Adipose tissue (tissue), 3 donors: ENCODE data around the gene HOXA7. TPM values are rescaled to one million over a fixed set of nuclear protein-coding genes. Genes with fewer than 3 reads are reported as not detected.

Source experiments
- H3K27ac ChIP-seq: one replicate; pipeline ENCODE4 v1.5.1; 2013; ENCODE audit warnings: low read depth, low read length
- WGBS, 3 donors: extraction: QIAGEN DNeasy Blood & Tissue Kit; methylation state at CpG; one replicate each; pipeline ENCODE4 v1.1.7; 2013; 5-methylcytosine and 5-hydroxymethylcytosine counted together
- polyA plus RNA-seq, 3 donors: library from polyadenylated mRNA; stranded (reverse); fragments of 200-250 nt; gene quantifications; one replicate each; pipeline ENCODE4 v1.2.3, GENCODE V29; 2013
- donor health status: healthy with polysubstance abuse.
- donor health status: Bipolar disorder and iron deficiency.
- donor health status: healthy.

HOXA7 gene
- polyA plus RNA-seq, 3 donors, result 1.3 to 10.8 (median 5.2) TPM

DNA sequence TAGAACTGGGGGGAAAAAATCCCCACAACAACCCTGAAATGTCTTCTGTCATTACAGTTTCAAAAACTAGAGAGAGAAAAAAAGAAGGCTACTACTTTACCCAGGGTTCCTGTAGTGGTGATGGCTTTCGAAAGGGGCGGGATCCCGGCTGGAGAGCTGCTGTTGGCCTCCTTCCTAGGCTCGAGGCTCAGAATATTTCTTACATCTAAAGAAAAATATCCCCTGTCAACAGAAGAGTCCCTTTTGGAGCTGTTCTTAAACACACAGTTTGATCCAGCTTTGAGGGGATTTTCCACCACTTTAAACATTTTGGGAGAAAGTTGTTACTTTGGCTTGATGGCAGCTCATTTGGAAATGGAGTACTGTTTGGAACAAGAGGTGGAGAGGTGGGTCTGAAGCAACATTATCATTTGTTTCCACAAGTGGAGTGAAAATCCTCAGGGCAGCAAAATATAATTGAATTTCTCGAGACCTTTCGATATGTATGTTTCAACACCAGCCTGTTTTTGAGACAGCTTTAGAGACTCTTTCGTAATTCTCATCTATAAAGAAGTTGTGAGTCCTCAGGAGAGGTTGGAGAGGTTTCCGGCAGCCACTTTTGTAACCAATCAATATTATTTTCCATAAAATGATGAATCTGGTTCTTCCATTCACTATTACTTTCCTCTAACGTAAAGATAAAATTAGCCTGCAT is 38.4 kb upstream of the HOXA7 start:
- H3K27ac ChIP-seq, result no peak overlapping the region
- 24 to 41% (median 34%) methylated on average over 9 of the region's 9 CpGs for WGBS, 3 donors

GRCh38 chr7:27194002-27194352 is 37.5 kb upstream of the HOXA7 start:
- 31 to 55% (median 45%) methylated on average over 2 of the region's 2 CpGs for WGBS, 3 donors
- H3K27ac ChIP-seq, result no peak overlapping the region

DNA sequence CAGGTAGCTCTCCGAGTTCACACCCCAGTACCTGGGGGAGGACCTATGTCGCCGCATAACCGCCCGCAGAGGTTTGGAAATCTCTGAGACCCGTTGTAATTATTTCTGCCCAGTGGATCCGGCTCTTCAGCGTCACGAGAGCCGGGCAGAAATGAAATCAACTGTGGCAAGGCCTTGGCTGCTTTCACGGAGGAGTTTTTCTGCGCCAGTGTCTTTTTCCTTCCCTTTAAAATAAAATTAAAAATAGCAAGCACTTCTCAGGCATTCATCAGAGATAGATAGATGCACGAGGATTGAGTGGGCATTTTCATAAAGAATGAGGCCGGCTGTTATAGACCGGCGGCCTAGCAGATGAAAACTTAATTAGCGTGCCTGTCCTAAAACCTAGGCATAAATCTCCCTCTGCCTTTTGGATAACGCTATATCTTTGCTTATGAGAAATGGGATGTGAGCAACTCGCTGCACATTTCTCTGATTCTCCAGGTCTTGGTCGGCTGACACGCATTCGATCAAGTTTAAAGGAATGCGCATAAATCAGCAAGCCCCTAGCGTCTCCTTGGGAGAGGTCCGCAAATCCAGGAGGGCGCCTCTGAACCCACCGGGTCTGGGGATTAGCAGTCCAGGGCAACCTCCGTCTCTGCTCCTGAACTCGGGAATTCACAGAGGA is 37.0 kb upstream of the HOXA7 start:
- H3K27ac ChIP-seq, result no peak overlapping the region

GRCh38 chr7:27192546-27193334 is 36.3 kb upstream of the HOXA7 start:
- WGBS, 3 donors, result 2 to 5% (median 3%) methylated on average over 76 to 78 of the region's 78 CpGs
- no peak overlapping the region for H3K27ac ChIP-seq

More for the DNA sequence above, 37.0 kb upstream of the HOXA7 start:
- WGBS, 3 donors, result 17 to 35% (median 18%) methylated on average over 29 of the region's 29 CpGs

DNA sequence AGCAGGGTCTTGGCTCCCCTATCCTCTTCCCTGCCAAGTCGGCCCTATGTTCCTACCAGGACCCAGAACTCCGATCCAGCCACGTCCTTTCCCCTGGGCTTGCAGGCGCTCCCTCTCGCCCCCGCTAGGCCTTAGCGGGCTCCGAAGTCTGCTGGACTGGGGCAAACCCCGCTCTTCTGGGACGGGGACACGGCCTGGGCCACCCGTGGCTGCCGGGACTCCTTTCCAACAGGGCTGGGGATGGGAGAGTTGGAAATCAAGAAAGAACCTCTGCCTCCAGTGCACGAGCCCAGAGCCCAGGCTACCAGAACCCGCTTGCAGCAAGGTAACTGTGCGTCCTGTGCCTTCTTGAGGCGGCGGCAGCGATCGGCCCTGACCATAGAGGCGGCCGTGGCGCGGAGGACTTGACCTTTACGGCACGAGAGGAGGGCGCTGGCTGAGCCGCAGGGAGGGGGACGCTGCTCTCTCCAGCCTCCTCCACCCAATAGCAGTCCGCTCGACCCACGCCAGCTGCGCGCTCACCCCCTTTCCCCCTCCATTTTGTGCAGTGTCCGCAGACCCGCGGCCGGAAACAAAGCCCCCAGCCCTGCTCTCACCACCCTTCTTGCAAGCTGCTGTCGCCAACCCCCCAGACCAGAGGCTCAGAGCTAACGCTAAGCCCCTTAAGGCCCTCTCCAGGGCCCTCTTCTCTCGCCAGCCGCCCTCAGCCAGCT is 35.5 kb upstream of the HOXA7 start:
- 9 to 19% (median 16%) methylated on average over 40 to 42 of the region's 42 CpGs for WGBS, 3 donors

GRCh38 chr7:27191161-27191731 is 34.8 kb upstream of the HOXA7 start:
- no peak overlapping the region for H3K27ac ChIP-seq
- 20 to 48% (median 38%) methylated on average over 15 of the region's 15 CpGs for WGBS, 3 donors

More for the DNA sequence above, 35.5 kb upstream of the HOXA7 start:
- H3K27ac ChIP-seq, result no peak overlapping the region

- WGBS, 3 donors, result 29 to 60% (median 38%) methylated on average over 7 of the region's 7 CpGs
- no peak overlapping the region for H3K27ac ChIP-seq
These were observed 33.7 kb upstream of the HOXA7 start for GRCh38 chr7:27189997-27190748.

DNA sequence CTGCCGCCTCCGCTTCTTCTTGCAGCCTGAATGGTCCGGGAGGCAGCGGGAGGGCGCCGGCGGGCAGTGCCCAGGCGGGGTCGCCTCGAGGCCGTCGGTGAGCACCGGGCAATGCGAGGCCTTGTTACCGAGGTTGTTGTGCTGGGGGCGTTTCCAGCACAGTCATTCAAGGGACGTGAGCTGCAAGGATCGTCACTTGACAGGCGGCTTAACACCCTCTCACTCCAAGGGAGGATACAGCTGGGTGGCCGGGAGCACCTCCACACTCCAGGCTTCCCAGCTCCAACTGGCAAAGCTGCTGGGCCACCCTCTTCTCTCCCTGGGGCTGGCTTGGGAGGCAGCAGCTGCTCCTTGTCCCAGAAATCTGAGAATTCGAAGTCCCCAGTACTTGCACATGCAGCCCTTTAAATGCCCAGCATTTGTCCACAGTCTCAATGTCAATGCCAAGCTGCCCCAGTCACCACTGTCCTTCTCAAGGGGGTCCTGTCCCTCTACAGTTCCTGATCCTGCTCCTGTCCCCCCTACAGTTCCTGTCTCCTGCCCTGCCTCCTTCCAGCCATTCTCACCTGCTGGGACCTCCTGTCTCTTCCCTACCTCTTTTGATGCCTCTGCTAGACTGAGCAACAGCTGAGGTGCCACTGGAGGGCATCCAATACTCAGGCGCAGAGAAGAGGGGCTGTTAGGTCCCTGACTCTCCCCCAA is 33.0 kb upstream of the HOXA7 start:
- 6 to 20% (median 15%) methylated on average over 21 to 22 of the region's 22 CpGs for WGBS, 3 donors
- H3K27ac ChIP-seq, result no peak overlapping the region

DNA sequence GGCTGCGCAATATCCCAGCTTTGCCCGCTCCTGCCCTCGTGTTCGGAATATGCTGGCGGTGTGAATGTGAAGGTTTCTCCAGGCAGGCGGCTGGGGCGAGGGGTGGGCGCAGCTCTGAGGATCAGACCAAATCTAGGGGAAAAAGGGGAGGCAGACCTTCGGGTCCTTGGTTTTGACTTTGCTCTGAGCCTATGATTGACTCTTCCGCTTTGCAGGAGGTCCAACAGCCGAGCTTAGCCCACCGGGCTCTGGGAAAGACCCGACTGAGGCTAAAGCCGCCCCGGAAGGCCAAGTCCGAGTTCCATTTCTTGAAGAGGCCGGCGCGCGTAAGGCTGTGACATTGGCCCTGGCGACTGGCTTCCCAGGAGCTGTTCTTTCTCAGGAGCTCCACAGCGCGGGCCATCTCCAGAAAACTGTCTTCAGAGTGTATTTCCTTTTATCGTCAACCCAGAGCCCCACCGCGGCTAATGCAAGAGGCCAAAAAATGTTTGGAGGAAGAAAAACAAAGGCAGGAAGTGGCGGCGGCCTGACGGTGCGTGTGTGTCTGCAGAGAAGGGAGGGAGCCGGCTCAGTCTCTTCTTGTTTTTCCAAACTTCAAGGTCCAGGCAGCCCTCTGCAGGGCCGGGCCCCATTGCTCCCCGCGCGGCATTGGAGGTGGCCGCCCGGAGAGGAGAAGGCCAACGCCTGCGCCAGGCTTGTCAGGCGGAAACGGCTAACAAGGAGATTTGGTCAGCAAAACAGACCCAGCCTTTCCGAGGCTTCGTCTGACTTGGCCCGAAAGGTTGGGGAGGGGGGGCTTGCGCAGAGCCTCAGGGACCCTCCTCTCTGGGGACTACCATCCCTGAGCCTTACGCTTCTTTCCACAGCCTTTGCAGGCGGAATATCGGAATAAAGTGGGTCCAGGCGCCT is 32.2 kb upstream of the HOXA7 start:
- no peak overlapping the region for H3K27ac ChIP-seq
- 7 to 8% (median 7%) methylated on average over 49 of the region's 49 CpGs for WGBS, 3 donors

GRCh38 chr7:27187475-27188385 is 31.3 kb upstream of the HOXA7 start:
- 4 to 16% (median 8%) methylated on average over 46 of the region's 46 CpGs for WGBS, 3 donors
- H3K27ac ChIP-seq, result no peak overlapping the region

GRCh38 chr7:27186668-27187474 is 30.4 kb upstream of the HOXA7 start:
- H3K27ac ChIP-seq, result no peak overlapping the region
- 12 to 37% (median 32%) methylated on average over 4 of the region's 4 CpGs for WGBS, 3 donors

- no peak overlapping the region for H3K27ac ChIP-seq
- 5 to 16% (median 9%) methylated on average over 24 of the region's 24 CpGs for WGBS, 3 donors
These were observed 29.6 kb upstream of the HOXA7 start for GRCh38 chr7:27185854-27186667.

GRCh38 chr7:27185013-27185853 is 28.8 kb upstream of the HOXA7 start, which contains the start of gene HOXA11:
Gene HOXA11, minus strand, starts transcription at chr7:27185232. Its CDS starts 88 bp downstream, at chr7:27185144.
- H3K27ac ChIP-seq, result no peak within 1 kb of the TSS
- 4 to 7% (median 7%) methylated on average over 43 of the region's 43 CpGs for WGBS, 3 donors
